ENCODE data around the gene RABGAP1L.

The RABGAP1L gene

GRCh38 chr1:174795806-174796205, 636.5 kb downstream of the RABGAP1L start:
- no peak overlapping the region for H3K4me2 ChIP-seq (ENCODE audit: low read length)
- H3K27ac ChIP-seq (ENCODE audit: low read length): no peak overlapping the region
- no peaks in the 10 kb centered on the region for H3K79me2 ChIP-seq (ENCODE audit: low read length)
- no peak for TF ChIP-seq EZH2phosphoT487 (IDR thresholded peaks at IDR 0.05; ENCODE audit: low read depth)
- no peak overlapping the region for H3K9ac ChIP-seq (ENCODE audit: low read length)
- peaks cover 14% of the 10 kb centered on the region for H4K20me1 ChIP-seq (ENCODE audit: insufficient read depth, low read length)
- H3K36me3 ChIP-seq (replicated peaks; ENCODE audit: low read depth, low read length): no peaks in the 10 kb centered on the region
- peaks cover 20% of the 10 kb centered on the region for H3K4me1 ChIP-seq (ENCODE audit: low read length)
- H3K9me3 ChIP-seq (ENCODE audit: insufficient read depth, low read length): no peaks in the 10 kb centered on the region
- H3K27me3 ChIP-seq (ENCODE audit: low read depth, low read length): no peaks in the 10 kb centered on the region
- no peak overlapping the region for H3K4me3 ChIP-seq (ENCODE audit: low read length)
- no peak overlapping the region for H2AFZ ChIP-seq (ENCODE audit: low read depth, low read length)

GRCh38 chr1:174797398-174797797, 638.1 kb downstream of the RABGAP1L start:
- no peak overlapping the region for H2AFZ ChIP-seq (ENCODE audit: low read depth, low read length)
- no peaks in the 10 kb centered on the region for H3K9me3 ChIP-seq (ENCODE audit: insufficient read depth, low read length)
- no peaks in the 10 kb centered on the region for H3K79me2 ChIP-seq (ENCODE audit: low read length)
- no peak overlapping the region for H3K27ac ChIP-seq (ENCODE audit: low read length)
- no peak overlapping the region for H3K9ac ChIP-seq (ENCODE audit: low read length)
- peaks cover 23% of the 10 kb centered on the region for H3K4me1 ChIP-seq (ENCODE audit: low read length)
- no peaks in the 10 kb centered on the region for H3K27me3 ChIP-seq (ENCODE audit: low read depth, low read length)
- H4K20me1 ChIP-seq (ENCODE audit: insufficient read depth, low read length): peaks cover 11% of the 10 kb centered on the region
- no peak overlapping the region for H3K4me3 ChIP-seq (ENCODE audit: low read length)
- no peak overlapping the region for H3K4me2 ChIP-seq (ENCODE audit: low read length)
- no peak for TF ChIP-seq EZH2phosphoT487 (IDR thresholded peaks at IDR 0.05; ENCODE audit: low read depth)
- TF ChIP-seq CTCF (IDR thresholded peaks at IDR 0.05; ENCODE audit: low read depth, low read length): no peak
- no peaks in the 10 kb centered on the region for H3K36me3 ChIP-seq (replicated peaks; ENCODE audit: low read depth, low read length)

GRCh38 chr1:174799136-174799479, 639.8 kb downstream of the RABGAP1L start:
- Histone ChIP-seq H3K4me1 (ENCODE audit: low read length) (peaks cover 32% of the 10 kb centered on the region), H3K4me3 (ENCODE audit: low read length) (peak overlapping the region; percentile 72), H4K20me1 (ENCODE audit: insufficient read depth, low read length) (peaks cover 11% of the 10 kb centered on the region), H3K9ac (ENCODE audit: low read length) (no peak overlapping the region), H3K27me3 (ENCODE audit: low read depth, low read length) (no peaks in the 10 kb centered on the region), H3K4me2 (ENCODE audit: low read length) (peak overlapping the region; percentile 81), H3K79me2 (ENCODE audit: low read length) (no peaks in the 10 kb centered on the region), H2AFZ (ENCODE audit: low read depth, low read length) (no peak overlapping the region), H3K27ac (ENCODE audit: low read length) (no peak overlapping the region), H3K9me3 (ENCODE audit: insufficient read depth, low read length) (no peaks in the 10 kb centered on the region), H3K36me3 (replicated peaks; ENCODE audit: low read depth, low read length) (no peaks in the 10 kb centered on the region)
- TF ChIP-seq CTCF (IDR thresholded peaks at IDR 0.05; ENCODE audit: low read depth, low read length) (no peak), EZH2phosphoT487 (IDR thresholded peaks at IDR 0.05; ENCODE audit: low read depth) (no peak)

- TF ChIP-seq CTCF (IDR thresholded peaks at IDR 0.05; ENCODE audit: low read depth, low read length) (no peak), EZH2phosphoT487 (IDR thresholded peaks at IDR 0.05; ENCODE audit: low read depth) (no peak)
- no peak overlapping the region for H3K27ac ChIP-seq (ENCODE audit: low read length)
- peaks cover 11% of the 10 kb centered on the region for H4K20me1 ChIP-seq (ENCODE audit: insufficient read depth, low read length)
- peak overlapping the region; percentile 42 for H3K9ac ChIP-seq (ENCODE audit: low read length)
- peak overlapping the region; percentile 81 for H3K4me2 ChIP-seq (ENCODE audit: low read length)
- H3K4me1 ChIP-seq (ENCODE audit: low read length): peaks cover 32% of the 10 kb centered on the region
- no peaks in the 10 kb centered on the region for H3K9me3 ChIP-seq (ENCODE audit: insufficient read depth, low read length)
- no peaks in the 10 kb centered on the region for H3K27me3 ChIP-seq (ENCODE audit: low read depth, low read length)
- H2AFZ ChIP-seq (ENCODE audit: low read depth, low read length): no peak overlapping the region
- H3K36me3 ChIP-seq (replicated peaks; ENCODE audit: low read depth, low read length): no peaks in the 10 kb centered on the region
- peak overlapping the region; percentile 72 for H3K4me3 ChIP-seq (ENCODE audit: low read length)
- H3K79me2 ChIP-seq (ENCODE audit: low read length): no peaks in the 10 kb centered on the region
Observed at GRCh38 chr1:174800216-174800851, 641.0 kb downstream of the RABGAP1L start.
